ENCODE data around the gene C3orf18.

DNA sequence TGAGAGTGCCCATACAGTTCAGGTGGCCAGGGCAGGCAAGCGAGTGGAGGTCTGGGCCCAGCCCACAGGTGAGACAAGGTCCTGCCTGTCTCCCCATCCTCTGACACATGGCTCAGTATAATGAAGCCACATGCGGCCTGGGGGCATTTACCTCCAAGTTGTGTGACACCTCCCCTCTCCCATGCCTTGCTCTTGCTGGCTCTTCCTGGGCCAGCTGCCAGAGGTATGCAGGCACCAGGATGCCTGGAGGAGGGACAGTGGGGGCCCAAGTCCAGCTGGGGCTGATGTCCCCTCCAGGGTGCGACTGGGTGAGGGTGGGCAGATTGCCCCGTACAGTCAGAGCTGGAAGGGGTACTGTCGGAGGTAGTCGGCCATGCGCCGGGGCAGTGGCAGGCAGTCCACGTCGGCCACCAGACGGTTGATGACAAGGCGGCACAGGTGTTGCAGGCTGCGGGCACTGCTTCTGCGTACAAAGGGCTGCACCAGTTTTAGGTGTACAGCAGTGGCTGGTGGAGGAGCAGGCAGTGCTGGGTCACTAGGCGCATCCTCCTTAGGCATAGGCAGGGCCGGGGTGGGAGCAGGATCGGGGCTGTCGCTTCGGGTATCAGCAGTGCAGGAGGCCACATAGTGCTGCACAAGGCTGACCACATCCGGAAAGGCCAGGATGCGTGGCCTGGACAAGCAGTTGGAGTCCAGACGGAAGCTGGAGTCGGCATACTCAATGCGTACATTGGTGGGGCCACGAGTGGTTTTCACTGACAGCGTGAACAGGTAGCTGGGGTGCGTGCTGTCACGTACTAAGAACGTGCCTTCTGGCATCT lies 39.9 kb upstream of the C3orf18 start:
- TF ChIP-seq, protein P1, sequence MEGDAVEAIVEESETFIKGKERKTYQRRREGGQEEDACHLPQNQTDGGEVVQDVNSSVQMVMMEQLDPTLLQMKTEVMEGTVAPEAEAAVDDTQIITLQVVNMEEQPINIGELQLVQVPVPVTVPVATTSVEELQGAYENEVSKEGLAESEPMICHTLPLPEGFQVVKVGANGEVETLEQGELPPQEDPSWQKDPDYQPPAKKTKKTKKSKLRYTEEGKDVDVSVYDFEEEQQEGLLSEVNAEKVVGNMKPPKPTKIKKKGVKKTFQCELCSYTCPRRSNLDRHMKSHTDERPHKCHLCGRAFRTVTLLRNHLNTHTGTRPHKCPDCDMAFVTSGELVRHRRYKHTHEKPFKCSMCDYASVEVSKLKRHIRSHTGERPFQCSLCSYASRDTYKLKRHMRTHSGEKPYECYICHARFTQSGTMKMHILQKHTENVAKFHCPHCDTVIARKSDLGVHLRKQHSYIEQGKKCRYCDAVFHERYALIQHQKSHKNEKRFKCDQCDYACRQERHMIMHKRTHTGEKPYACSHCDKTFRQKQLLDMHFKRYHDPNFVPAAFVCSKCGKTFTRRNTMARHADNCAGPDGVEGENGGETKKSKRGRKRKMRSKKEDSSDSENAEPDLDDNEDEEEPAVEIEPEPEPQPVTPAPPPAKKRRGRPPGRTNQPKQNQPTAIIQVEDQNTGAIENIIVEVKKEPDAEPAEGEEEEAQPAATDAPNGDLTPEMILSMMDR (IDR thresholded peaks at IDR 0.05): no peak
- no peak for TF ChIP-seq TCF12 (IDR thresholded peaks at IDR 0.05)
- TF ChIP-seq POLR2AphosphoS5 (IDR thresholded peaks at IDR 0.05; ENCODE audit: low read depth, low read length): no peak
- no peak for TF ChIP-seq NFIC (IDR thresholded peaks at IDR 0.05; ENCODE audit: borderline replicate concordance)
- TF ChIP-seq, protein P2, sequence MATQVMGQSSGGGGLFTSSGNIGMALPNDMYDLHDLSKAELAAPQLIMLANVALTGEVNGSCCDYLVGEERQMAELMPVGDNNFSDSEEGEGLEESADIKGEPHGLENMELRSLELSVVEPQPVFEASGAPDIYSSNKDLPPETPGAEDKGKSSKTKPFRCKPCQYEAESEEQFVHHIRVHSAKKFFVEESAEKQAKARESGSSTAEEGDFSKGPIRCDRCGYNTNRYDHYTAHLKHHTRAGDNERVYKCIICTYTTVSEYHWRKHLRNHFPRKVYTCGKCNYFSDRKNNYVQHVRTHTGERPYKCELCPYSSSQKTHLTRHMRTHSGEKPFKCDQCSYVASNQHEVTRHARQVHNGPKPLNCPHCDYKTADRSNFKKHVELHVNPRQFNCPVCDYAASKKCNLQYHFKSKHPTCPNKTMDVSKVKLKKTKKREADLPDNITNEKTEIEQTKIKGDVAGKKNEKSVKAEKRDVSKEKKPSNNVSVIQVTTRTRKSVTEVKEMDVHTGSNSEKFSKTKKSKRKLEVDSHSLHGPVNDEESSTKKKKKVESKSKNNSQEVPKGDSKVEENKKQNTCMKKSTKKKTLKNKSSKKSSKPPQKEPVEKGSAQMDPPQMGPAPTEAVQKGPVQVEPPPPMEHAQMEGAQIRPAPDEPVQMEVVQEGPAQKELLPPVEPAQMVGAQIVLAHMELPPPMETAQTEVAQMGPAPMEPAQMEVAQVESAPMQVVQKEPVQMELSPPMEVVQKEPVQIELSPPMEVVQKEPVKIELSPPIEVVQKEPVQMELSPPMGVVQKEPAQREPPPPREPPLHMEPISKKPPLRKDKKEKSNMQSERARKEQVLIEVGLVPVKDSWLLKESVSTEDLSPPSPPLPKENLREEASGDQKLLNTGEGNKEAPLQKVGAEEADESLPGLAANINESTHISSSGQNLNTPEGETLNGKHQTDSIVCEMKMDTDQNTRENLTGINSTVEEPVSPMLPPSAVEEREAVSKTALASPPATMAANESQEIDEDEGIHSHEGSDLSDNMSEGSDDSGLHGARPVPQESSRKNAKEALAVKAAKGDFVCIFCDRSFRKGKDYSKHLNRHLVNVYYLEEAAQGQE (IDR thresholded peaks at IDR 0.05; ENCODE audit: low read depth, low read length): no peak
- TF ChIP-seq GATA2 (CRISPR knock-in tag; IDR thresholded peaks at IDR 0.05): no peak
- TF ChIP-seq USF2 (IDR thresholded peaks at IDR 0.05; ENCODE audit: borderline replicate concordance, low read depth, low read length): no peak
- no peak for TF ChIP-seq CHD2 (IDR thresholded peaks at IDR 0.05; ENCODE audit: low read length, partially characterized antibody)
- TF ChIP-seq TAF1 (IDR thresholded peaks at IDR 0.05; ENCODE audit: borderline replicate concordance, low read depth, low read length): no peak
- TF ChIP-seq GABPA (IDR thresholded peaks at IDR 0.05; ENCODE audit: low read depth): no peak
- no peak for TF ChIP-seq JUND (IDR thresholded peaks at IDR 0.05)
- no peak for TF ChIP-seq RCOR1 (IDR thresholded peaks at IDR 0.05; ENCODE audit: low read length)
- TF ChIP-seq EZH2phosphoT487 (IDR thresholded peaks at IDR 0.05; ENCODE audit: borderline replicate concordance, low read depth): no peak
